ENCODE data around the gene SART3. TPM values are rescaled to one million over a fixed set of nuclear protein-coding genes. Genes with fewer than 3 reads are reported as not detected.

SART3 gene
- total RNA-seq, 1 donor from 2014 or later, result 39.6 TPM

GRCh38 chr12:108526482-108527165 is 34.3 kb downstream of the SART3 start:
- peak; percentile 57 for DNase-seq (ENCODE audit: low read depth)

GRCh38 chr12:108525681-108526080 is 35.3 kb downstream of the SART3 start:
- no peak for DNase-seq (ENCODE audit: low read depth)

GRCh38 chr12:108523365-108523764 is 37.6 kb downstream of the SART3 start:
- no peak for DNase-seq (ENCODE audit: low read depth)

GRCh38 chr12:108519558-108519957 is 41.4 kb downstream of the SART3 start:
- DNase-seq (ENCODE audit: low read depth), result no peak

GRCh38 chr12:108518716-108519496 is 42.1 kb downstream of the SART3 start:
- DNase-seq (ENCODE audit: low read depth), result no peak

- no peak for DNase-seq (ENCODE audit: low read depth)
These were observed 42.8 kb downstream of the SART3 start for GRCh38 chr12:108518101-108518715.

- DNase-seq (ENCODE audit: low read depth), result no peak
These were observed 43.5 kb downstream of the SART3 start for GRCh38 chr12:108517288-108518100.

GRCh38 chr12:108516511-108517275 is 44.3 kb downstream of the SART3 start:
- no peak for DNase-seq (ENCODE audit: low read depth)

GRCh38 chr12:108515916-108516315 is 45.1 kb downstream of the SART3 start:
- DNase-seq (ENCODE audit: low read depth), result no peak

- DNase-seq (ENCODE audit: low read depth), result peak; percentile 99
These were observed 45.8 kb downstream of the SART3 start, which contains the start of gene FICD for GRCh38 chr12:108514973-108515814. Gene FICD, plus strand, starts transcription at chr12:108515277. Its CDS starts 1,696 bp downstream, at chr12:108516973.

GRCh38 chr12:108514468-108514972 is 46.5 kb downstream of the SART3 start:
- DNase-seq (ENCODE audit: low read depth), result no peak

GRCh38 chr12:108511633-108512540 is 49.1 kb downstream of the SART3 start:
- DNase-seq (ENCODE audit: low read depth), result peak; percentile 72

GRCh38 chr12:108510836-108511235 is 50.1 kb downstream of the SART3 start:
- no peak for DNase-seq (ENCODE audit: low read depth)

GRCh38 chr12:108509806-108510205 is 51.2 kb downstream of the SART3 start:
- no peak for DNase-seq (ENCODE audit: low read depth)

- DNase-seq (ENCODE audit: low read depth), result no peak
These were observed 52.9 kb downstream of the SART3 start for GRCh38 chr12:108507971-108508642.

- no peak for DNase-seq (ENCODE audit: low read depth)
These were observed 55.8 kb downstream of the SART3 start for GRCh38 chr12:108505129-108505528.

- no peak for DNase-seq (ENCODE audit: low read depth)
These were observed 58.1 kb downstream of the SART3 start for GRCh38 chr12:108502922-108503321.

GRCh38 chr12:108498136-108498535 is 62.8 kb downstream of the SART3 start:
- DNase-seq (ENCODE audit: low read depth), result no peak

All from myocyte (in vitro differentiated cells).